Measurements from ENCODE around the gene NRARP.

DNA sequence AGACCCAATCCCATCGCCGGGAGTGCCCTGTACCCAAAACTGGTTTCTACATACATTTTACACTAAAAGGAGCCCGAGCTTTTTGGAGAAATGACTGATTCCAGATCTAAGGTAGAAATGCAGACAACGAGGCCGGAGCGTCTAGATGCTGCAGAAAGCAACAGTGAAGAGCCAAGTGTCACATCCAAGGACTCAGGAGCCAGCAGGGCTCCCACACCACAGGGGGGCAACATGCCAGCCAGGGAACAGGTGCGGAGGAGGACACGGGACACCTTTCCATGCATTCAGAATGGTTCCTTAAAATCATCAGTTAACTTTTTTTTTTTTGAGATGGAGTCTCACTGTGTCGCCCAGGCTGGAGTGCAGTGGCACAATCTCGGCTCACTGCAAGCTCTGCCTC lies 23.1 kb upstream of the NRARP start:
- TF ChIP-seq, protein P1, sequence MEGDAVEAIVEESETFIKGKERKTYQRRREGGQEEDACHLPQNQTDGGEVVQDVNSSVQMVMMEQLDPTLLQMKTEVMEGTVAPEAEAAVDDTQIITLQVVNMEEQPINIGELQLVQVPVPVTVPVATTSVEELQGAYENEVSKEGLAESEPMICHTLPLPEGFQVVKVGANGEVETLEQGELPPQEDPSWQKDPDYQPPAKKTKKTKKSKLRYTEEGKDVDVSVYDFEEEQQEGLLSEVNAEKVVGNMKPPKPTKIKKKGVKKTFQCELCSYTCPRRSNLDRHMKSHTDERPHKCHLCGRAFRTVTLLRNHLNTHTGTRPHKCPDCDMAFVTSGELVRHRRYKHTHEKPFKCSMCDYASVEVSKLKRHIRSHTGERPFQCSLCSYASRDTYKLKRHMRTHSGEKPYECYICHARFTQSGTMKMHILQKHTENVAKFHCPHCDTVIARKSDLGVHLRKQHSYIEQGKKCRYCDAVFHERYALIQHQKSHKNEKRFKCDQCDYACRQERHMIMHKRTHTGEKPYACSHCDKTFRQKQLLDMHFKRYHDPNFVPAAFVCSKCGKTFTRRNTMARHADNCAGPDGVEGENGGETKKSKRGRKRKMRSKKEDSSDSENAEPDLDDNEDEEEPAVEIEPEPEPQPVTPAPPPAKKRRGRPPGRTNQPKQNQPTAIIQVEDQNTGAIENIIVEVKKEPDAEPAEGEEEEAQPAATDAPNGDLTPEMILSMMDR (conservative IDR thresholded peaks at IDR 0.05 in 1 of 2, IDR thresholded peaks at IDR 0.05 in 1 of 2; ENCODE audit: extremely low read depth in 1 of 2, insufficient read depth in 1 of 2, low read depth in 1 of 2, low read length in 2 of 2) = no peak
- no peak for TF ChIP-seq EZH2 (IDR thresholded peaks at IDR 0.05; ENCODE audit: borderline replicate concordance, low read length)

Data from mammary epithelial cell (primary cell).